NCI-H2196 treated with DMSO at 0.1 percent for 48 hours (cell line): Measurements from ENCODE around the gene ATP8A1.

ENCODE experiments used
- DNase-seq: peaks from one replicate; lab custom pipeline; 2025; ENCODE audit not compliant: unreplicated experiment; lab: John Stamatoyannopoulos, UW

ATP8A1 gene

GRCh38 chr4:42574870-42575430 lies 82.0 kb downstream of the ATP8A1 start:
- no peak for DNase-seq

GRCh38 chr4:42573249-42573648 lies 83.7 kb downstream of the ATP8A1 start:
- DNase-seq = no peak

- no peak for DNase-seq
Observed at GRCh38 chr4:42570221-42570620, 86.7 kb downstream of the ATP8A1 start.

DNA sequence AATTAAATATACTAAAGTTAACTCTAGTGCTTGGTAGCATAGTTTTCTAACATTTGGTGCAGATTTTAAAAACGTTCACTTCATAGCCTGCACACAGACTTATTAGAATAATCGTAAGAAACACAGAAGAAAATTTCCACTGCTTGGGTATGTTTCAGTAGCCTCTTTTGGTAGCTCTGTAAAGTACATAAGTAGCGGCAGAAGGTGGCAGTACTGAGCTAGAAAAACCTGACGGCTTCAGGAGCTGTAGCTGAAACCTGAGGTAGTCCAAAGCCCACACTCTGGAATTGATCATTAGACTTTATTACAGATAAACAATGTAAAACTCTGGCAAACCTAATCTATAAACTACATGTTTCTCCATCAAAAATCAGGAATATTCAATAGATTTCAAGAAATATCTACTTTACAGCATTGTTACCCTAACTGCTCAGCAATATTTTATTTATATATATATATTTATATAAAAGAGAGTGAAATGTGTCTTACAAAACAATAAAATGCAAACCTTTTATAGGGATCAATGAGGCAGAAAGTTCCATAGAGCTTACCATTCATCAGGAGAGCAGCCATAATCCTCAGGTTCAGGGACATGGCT lies 88.2 kb downstream of the ATP8A1 start:
- peak; percentile 27 for DNase-seq

DNA sequence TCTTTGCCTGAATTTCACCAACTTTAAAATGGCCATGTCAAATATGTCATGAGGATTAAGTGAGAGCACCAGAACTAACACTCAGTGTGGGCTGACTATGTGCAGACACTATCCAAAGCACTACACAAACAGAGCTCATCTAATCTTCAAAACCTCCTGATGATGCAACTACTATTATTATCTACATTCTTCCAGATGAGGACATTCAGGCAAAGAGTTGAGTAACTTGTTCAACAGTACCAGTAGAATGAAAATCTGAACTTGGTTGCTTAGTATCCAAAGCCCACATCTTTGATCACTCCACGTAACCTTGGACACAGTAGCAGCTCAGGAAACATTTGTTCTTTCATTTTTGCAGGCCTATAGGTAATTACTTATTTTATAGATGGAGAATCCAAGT lies 90.1 kb downstream of the ATP8A1 start:
- no peak for DNase-seq

GRCh38 chr4:42562016-42562415 lies 94.9 kb downstream of the ATP8A1 start:
- DNase-seq = no peak

- DNase-seq = no peak
Observed at GRCh38 chr4:42561031-42561430, 95.9 kb downstream of the ATP8A1 start.

DNA sequence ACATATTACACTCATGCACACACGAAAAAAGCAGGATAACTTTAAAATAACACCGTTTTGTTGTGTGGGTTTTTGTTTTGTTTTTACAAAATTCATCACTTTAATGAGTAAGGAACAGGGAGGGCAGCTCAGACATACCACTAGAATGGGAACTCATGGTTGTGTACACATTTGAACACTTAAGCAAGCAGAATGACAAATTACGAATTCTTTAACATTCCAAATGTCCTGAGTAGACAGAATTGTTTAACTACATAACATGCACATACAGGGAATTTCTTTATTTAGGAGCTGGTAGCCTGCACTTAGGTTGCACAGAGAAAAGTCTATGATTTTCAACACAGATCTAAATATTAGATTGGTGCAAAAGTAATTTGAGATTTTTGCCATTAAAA lies 96.4 kb downstream of the ATP8A1 start:
- DNase-seq = no peak

GRCh38 chr4:42558156-42558555 lies 98.7 kb downstream of the ATP8A1 start:
- DNase-seq = no peak

GRCh38 chr4:42555828-42556227 lies 101.1 kb downstream of the ATP8A1 start:
- DNase-seq = no peak

DNA sequence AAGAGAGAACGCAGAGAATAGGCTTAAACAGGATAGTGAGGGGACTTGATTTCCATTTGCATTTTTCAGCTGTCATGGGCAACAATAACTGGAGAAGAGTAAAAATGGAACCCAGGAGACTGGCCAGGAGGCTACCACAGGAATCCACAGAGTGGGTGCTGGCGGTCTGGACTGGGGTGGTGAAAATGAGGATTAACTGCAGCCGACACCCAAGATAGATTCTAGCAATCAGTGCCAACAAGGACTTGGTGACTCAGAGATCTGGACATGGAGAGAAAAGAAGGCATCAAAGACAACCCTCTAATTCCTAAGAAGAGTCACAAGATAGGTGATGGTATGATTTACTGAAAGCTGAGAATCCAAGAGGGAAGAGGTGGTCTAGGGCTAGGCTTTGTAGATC lies 102.8 kb downstream of the ATP8A1 start:
- no peak for DNase-seq

GRCh38 chr4:42549896-42550295 lies 107.0 kb downstream of the ATP8A1 start:
- DNase-seq = no peak

- DNase-seq = no peak
Observed at GRCh38 chr4:42547805-42548204, 109.1 kb downstream of the ATP8A1 start.

- DNase-seq = no peak
Observed at GRCh38 chr4:42543762-42544161, 113.1 kb downstream of the ATP8A1 start.

GRCh38 chr4:42543126-42543525 lies 113.8 kb downstream of the ATP8A1 start:
- DNase-seq = no peak

DNA sequence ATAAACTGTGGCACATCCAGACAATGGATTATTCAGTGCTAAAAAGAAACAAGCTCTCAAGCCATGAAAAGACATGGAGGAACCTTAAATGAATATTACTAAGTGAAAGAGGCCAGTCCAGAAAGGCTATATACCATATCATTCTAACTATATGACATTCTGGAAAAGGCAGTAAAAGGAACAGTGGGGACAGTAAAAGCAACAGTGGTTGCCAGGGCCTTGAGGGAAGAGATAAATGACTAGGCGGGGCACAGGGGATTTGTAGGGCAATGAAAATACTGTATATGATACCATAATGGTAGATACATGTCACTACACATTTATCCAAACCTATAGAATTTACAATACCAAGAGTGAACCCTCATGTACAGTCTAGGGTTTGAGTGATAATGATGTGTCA lies 115.3 kb downstream of the ATP8A1 start:
- no peak for DNase-seq

DNA sequence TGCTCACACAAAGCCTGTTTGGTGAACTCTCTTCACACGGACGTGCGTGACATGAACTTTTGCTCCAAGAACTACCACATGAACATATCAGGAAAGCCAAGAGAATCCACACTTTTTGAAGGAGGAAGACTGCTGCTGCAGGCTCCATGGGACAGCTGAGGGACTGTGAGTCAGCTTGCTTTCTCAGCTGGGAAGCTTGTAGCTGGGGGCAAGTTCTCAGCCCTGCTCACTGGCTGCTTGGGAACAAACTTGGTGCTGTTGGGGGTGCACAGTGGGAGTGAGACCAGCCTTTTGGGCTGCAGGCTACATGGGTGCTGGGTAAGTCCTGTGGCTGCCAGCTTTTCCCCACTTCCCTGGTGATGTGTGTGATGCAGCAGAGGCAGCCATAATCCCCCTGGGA lies 123.9 kb downstream of the ATP8A1 start:
- no peak for DNase-seq

GRCh38 chr4:42531341-42532030 lies 125.4 kb downstream of the ATP8A1 start:
- DNase-seq = no peak

DNA sequence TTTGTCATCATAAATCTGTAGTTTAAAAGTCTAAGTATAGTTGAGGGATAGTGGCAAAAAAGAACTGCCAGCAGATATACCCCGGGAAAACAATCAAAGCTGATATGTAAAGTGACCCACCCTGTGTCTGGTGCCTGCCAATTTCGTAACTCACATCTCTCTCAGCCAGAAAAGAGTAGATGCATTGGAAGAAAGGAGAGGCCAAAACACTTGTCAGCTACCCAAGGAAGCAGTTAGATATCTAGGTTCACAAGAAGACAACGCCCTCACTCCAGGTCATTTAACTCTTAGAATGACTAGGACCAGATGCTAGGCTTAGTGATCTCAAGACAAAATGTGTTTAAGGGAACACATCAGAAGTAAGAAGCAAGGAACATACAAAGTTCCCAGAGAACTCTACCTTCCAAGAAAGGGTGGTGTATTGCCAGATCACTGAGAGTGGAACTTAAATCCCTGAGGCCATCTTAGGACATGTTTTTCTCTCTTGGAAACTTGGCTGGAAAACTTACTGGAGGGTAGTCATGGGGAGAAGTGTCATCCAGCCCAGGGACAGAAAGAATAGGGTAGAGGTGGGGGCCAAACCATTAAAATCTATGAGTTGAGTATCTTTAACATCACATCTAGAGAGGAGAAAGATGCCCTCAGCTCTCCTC lies 133.7 kb downstream of the ATP8A1 start:
- DNase-seq = no peak

GRCh38 chr4:42519803-42520417 lies 137.0 kb downstream of the ATP8A1 start:
- no peak for DNase-seq

DNA sequence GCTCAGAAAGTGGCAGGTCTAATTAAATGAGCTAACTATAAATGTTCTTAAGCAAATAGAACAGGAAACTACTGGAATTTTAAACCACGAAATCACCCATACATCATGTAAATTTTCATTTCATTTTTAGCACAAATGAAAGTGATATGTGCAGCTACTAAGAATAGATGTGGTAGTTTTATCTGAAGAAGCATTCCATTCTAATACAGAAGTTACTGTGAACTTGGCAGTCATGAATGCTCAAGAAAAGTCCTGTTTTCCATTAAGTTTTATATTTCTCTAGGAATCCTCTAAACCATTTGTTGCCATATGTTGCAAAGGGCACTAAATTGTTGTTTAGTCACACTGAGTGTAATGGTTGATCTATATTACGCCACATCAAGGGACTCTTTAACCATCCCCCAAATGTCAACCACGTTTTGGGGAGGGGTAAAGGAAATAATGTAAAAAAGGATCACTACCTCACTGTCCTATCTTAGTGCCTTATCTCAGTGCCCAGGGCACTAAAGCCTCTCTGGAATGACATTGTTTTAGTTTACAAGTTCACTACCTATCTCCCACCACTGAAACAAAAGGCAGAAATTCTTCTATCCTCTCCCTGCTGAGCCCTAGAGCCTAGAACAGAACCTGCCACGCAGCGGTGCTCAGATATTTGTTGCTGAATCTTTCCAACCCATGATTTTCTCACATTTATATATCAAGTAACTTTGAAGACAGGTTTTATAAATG lies 141.6 kb downstream of the ATP8A1 start:
- no peak for DNase-seq
